GM21619 (cell line): ENCODE results near the gene FOXN4.

Experiments
- ATAC-seq: cut with Tn5 transposase; IDR thresholded peaks from one replicate; pipeline ENCODE4 v1.9.1; 2021; ENCODE audit not compliant: unreplicated experiment

FOXN4 gene

DNA sequence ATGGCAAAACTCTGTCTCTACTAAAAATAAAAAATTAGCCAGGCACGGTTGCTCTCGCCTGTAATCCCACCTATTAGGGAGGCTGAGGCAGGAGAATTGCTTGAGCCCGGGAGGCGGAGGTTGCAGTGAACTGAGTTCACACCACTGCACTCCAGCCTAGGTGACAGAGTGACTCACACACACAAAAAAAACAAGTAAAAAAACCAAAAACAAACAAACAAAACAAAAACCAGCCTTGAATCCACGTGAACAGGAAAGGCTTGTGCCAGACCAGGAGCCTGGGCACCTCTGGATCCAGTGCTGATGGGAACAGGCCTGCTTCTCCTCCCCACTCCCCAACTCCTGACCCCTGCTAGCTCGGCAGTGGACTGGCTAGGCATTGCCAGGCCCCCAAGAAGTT, 3.5 kb downstream of the FOXN4 start:
- no peak for ATAC-seq

DNA sequence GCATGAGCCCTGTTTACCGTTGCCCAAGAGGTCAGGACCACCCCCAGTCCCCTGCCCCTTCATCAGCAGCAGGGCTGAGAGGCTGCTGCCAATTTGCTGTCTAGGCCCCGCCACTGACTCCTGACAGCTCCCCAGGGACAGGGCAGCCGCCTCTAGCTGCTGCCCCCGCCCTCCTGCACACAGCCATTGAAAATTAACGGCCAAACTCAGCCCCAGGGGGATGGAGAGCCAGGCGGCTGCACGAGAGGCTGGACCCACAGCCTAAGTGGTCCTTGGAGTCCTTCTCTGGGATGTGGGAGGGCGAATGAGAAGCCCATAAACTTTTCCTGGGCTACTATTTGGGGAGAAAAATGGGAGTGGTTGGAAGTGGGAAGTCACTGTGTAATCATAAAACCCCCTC, 4.6 kb downstream of the FOXN4 start:
- no peak for ATAC-seq

DNA sequence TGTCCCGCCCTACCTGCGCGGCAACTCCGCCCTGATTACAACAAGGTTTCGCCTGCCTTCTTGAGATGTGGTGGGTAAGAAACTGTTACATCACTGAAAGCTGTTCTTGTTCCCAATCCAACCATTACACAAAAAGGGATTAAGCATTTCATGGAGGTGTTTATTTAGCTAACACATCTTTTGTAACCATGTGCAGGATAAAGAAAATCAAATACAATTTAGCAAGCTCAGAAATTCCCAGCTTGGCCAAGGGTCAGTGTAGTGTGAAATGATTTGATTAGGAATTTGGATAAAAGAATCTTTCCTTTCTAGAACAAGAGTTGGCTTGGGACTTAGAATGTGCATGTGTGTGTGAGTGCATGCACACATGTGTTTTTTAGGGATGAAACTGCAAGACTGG, 6.3 kb downstream of the FOXN4 start:
- ATAC-seq = no peak

DNA sequence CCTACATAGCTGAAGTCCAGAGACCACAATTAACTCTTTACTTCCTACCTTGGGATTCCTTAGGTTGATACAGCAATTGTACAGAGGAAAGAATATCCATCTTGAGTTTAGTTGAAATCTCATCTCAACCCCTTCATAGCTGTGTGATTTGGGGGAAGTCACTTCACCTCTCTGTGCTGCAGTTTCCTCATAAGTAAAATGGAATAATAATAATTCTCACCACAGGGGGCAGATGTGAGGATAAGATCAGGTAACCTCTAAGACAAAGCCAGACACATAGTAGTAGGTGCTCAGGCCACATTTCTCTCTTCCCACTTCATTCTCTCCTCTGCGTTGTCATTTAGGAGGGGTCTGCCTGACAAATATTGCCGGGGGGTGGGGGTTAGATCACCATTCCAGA, 6.7 kb downstream of the FOXN4 start:
- ATAC-seq = no peak

DNA sequence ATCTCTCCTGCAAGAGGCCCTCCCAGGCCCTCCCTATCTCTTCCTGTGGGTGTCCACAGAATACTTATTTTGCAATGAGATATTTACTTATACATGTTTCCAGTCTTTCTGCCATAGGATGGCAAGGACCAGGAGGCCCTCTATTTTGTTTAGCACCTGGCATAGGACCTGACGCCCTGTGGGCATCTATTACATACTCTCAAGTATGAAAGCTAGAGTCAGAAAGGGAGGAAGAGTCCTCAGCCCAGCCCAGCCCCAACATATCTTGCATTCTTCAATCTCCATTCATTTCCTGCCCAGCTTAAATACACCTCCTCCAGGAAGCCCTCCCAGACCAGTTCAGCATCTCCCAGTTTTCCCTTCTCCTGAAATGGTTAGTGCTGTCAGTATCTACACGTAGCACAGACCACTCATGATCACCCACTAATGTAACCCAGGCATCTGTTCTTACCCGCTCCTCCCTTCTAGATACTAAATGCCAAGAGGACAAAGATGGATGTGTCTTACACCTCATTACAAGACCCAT, 7.4 kb downstream of the FOXN4 start:
- no peak for ATAC-seq

DNA sequence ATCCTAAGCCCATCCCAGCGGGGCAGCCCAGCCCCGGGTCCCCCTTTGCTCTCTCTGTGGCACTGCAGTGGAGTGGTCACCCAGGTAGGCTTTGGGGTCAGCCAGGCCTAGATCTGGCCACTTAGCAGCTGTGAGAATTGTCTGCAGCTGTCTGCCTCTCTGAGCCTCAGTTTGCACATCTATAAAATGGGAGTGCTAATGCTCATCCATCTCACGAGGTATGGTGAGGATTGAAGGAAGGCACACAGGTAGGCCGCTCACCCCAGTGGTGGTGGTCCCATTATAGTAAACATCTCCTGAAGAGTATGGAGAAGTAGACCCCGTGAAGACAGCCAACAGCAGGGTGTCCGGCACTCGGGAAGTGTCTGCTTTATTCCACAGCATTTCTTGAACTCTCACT, 9.2 kb downstream of the FOXN4 start:
- no peak for ATAC-seq

DNA sequence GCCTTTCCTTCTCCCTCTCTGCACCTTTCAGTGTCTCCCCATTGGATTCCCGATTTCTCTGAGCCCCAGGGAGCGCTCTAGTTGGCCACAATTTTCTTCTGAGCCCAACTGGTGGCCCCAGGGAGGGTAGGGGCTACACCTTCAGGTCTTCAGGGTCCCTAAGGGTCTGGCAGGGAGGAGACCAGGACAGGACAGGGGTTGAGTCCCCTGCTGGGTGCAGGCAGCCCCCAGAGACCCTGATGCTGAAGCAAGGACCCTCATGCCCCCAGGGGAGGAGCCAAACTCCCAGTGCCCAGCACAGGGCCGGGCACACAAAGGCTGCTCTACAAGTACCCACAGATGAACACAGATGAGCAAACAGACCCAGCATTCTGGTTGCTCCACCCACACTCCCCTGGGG, 12.7 kb downstream of the FOXN4 start:
- ATAC-seq = no peak

DNA sequence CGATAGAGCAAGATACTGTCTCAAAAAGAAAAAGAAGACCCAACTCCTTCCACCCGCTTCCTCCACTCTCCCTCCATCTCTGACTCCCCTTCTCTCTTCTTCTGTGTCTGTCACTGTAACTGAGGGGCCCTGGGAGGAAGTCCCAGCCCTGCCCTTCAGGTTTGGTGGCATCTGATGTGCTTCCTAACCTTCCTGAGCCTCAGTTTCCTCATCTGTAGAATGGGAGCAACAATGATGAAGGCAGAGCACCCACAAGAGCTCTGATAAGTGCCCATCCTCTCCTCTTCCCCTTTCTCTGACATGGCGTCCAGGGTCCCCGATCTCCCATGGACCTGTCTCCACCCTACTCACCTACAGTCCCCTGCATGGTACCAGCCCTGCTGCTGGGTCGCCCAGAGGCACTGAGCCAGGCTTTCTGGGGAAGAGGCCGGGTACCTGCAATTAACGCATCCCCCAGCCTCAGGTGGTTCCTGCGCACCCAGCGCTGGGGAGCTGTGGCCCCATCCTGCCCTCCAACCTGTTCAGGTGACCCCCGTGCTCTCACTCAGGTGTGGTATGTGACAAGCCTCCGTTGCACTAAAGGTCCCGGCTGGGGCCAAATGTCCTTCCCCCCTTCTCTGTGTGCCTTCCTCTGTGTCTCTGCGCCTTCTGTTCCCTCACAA, 13.2 kb downstream of the FOXN4 start:
- no peak for ATAC-seq

DNA sequence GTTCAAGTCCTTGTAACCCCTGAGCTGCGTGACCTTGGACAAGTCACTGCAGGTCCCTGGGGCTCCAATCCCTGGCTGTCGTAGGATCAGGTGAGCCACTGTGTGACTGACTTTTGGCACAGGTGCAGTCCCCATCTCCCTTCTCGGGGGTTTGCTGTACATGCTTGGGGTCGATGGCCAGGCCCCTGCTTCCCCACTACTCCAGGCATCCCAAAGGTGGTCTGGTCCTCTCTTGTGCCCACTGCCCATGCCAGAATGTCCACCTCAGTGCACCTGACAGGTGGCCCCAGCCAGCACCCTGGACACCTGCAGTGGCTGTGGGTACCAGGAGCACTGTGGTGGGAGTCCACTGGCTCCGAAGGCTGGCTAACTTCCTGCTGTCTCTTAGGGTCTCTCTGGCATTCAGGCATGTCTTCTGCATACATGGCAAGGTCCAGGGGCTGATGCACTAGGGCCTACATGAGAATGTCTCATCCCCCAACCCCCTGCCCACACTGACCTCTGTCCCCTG, 14.7 kb downstream of the FOXN4 start:
- no peak for ATAC-seq

DNA sequence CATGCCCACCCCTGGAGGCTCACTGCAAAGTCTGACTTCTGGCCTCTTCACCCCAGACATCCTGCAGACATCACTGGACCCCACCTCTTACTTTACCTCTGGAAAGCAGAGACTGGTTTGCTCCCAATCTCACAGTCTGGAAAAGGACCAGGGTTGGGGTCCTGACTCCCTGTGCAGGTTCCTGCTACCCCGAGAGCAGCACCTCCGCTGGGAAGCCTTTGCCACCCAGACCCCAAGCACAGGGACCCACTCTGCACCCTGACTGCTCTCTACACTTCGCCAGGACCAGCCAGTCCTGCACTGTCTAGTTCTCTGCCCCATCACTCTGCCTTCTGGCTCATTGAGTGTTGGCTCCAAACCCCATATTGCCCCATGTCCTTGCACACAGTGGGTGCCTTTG, 16.0 kb downstream of the FOXN4 start:
- ATAC-seq = no peak

DNA sequence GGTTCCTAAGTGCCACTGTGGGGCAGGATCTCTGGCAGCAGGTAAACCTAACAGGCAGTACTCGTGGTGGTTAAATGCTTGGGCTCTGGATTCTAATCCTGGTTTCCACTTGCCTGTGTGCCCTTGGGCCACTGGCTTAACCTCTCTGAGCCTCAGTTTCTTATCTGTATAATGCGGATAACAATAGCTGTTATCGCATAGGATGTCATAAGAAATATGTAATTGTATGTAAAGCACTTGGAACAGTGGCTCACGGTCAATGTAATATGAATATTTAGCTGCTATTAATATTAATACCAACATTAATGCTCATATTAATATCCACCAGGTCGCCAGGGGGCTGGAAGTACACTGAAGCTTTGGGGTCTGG, 16.8 kb downstream of the FOXN4 start:
- no peak for ATAC-seq

DNA sequence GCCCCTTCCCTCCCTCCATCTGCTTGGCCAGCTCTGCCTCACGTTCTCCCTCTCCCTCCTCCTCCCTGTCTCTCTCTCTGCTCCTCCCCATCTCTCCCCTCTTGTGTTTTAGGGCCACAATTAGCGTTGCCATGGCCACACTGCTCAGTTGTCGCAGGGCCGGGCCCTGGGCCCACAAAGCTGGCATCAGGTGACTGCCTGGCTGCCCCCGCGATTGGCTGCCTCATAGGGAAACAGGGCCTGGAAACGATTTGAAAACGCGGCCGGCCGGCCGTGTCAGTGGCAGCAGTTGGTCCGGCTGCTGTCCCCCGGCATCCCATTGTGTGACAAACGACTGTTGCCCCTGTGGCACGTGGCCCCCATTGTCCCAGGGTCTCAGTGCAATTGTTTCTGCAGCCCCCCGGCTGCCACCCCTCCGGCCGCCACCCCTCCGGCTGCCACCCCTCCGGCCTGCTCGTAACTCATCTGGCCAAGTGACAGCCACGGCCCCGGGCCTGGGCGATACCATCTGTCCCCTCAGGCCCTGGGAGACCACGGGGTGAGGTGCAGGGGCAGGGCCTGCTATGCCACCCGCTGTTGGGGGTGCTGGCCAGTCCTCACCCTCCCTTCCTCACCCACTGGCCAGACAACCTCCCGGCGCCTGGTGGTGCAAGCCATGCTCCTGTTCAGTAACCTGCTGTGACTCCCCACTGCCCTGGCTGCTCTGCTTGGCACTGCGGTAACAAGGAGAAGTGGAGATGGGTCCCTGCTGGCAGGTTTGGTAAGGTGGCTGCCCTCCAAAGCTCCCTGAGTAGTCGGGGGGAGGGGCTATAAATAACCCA, 17.4 kb downstream of the FOXN4 start:
- ATAC-seq = no peak

DNA sequence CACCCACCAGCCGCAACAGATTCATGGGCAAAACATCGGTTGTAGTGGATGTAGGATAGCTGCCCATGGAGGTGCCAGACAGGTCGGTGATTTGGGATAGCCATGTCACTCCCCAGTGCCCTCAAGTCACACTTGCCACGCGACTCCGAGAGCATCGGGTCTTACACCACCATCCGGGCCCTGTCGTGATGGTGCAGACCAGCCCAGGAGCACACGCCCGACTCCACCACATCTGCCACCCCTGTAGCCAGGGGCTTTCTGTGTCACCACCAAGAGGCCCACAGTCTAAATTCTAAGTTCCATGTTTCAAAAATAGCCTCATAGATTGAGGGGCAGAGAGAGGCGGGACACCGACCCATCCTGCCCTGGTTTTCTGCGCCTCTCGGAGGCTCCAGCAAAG, 18.0 kb downstream of the FOXN4 start:
- ATAC-seq = no peak

DNA sequence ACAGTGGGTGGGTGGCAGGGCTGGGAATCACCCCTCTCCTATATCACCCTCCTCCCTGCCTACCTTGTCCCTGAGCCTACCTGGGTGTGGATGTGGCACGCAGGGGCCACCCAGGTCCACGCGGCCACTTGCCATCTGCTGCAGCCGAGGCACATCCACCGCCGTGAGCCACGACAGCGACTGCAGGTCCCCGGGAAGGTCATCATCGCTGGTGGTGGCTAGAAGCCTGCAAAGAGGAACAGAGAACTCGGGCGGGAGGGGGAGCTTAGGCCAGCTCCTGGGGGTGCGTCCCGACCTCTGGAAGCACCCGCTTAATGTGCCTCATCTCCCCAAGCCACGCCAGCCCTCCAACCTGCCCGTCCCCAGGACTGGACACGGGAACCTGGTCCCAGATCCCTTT, 19.0 kb downstream of the FOXN4 start:
- ATAC-seq = no peak

DNA sequence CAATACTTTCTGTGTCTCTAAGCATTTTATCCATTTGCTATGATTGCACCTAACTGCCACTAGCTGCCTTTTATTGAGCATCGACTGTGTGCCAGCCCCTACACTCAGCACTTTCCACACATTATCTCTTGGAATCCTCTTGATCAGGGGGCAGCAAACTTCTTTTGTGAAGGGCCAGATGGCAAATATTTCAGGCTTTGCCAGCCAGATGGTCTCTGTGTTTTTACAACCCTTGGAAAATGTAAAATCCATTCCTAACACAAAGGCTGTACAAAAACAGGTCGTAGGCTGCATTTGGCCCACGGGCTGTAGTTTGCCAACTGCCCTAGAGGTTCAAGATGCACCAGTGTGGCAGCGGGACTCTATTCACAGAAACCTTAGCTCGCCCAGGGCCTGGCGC, 19.5 kb downstream of the FOXN4 start:
- no peak for ATAC-seq

DNA sequence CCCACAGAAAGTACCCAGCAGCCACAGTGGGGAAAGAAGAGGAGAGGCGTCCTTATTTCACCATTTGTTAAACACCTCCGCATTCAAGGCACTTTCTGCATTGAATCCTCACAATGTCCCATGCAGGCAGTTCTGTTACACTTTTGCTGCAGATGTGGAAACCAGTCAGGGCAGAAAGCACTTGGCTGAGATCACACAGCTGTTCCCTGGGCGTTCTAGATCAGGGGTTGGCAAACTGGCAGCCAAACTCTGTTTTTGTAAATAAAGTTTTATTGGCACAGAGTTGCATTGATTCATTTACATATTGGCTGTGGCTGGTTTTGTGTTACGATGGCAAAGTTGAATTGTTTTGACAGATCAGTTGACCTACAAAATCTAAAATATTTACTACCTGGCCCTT, 20.1 kb downstream of the FOXN4 start:
- no peak for ATAC-seq

DNA sequence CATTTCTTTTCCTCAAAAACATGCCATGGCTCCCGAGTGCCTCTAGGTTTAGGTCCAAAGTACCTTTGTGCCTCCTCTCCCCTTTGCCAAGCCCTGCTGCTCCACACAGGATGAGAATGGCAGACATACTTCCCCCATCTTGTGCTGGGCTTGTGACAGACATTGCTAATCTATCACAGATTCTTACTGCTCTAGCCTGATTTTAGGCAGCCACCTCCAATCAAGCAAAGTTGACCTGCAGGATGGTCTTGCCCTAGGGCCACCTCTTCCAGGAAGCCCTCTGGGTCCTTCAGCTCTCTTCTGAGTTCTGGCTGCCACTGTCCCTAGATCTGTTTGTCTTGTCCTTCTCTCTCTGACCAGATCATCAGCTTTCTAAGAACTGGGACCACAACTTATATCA, 20.5 kb downstream of the FOXN4 start:
- no peak for ATAC-seq

DNA sequence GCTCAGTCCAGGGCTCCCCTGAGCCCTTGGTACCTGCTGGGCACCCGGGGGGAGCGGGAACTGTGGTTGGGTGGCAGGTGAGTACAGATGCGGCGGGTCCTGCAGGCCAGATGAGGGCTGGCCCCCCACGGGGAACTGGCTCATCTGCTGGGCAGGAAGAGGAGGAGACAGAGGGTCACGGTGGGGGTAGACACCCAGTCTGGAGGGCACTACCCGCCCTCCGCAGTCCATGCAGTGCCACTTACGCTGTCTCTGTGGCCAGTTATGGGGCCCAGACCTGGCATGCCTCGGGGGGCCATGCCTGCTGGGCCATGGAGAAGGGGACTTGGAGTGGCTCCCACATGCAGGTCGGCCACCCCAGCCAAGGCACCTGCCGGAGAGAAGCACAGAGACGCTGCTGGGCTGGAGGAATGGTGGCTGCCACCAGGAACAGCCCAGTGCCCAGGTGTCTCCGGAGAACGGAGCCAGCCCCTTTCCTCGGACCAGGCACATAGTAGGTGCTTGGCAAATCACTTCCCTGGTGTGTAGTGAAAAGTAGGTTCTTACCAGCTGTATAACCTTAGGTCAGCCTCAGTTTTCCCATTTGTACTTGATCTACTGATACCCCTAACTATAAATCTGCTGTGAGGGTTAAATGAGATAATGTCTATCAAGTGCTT, 21.1 kb downstream of the FOXN4 start:
- no peak for ATAC-seq

DNA sequence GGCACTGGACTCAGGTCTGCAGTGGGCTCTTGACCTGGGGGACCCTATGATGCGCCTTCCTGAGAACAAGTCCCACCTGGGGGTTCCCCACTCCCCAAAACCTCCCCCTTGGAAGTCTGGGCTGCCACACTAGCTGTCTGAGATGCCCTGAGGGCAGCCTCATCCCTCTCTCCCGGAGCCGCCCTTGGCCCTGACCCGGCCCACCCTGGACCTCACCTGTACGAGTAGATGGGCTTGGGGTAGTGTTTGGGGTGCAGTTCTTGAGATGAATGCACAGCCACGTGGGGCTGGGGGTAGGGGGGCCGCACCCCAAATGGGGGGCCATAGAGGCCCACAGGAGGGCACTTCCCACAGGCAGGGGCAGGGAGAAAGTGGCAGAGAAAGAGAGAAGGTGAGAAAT, 21.9 kb downstream of the FOXN4 start:
- no peak for ATAC-seq

DNA sequence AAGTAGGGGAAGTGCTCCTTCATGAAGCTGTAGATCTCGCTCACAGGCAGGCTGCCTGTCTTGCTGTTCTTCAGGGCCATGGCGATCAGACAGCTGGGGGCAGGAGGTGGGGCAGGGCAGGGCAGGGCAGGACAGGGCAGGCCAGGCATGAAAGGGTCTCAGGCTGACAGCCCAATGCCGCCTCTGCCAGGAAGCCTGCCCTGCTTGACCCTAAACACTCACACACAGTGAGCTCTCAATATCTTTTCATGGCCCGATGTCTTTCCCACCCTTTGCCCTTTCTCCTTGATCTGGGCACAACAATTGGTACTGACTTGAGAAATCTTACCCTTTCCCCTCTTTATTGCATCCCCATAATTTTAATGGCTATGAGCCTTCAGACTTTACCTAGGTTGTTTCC, 22.4 kb downstream of the FOXN4 start:
- no peak for ATAC-seq

DNA sequence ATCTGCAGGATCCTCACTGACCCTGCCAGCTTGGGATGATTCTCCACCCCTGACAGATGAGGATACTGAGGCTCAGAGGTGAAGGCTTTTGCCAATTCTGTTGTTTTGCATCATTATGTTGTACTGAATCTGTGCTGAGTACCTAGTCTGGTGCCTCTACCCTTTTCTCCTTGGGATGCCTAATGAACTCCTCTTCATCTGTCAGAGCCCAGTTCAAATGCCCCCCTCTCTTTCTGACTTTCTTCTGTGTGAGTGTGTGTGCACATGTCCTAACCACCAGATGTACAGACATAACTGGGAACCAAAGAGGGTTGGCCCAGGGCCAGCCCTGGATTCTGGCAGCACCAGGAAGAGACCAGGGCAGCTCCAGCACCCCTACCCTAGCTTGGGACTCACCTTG, 22.8 kb downstream of the FOXN4 start:
- no peak for ATAC-seq

DNA sequence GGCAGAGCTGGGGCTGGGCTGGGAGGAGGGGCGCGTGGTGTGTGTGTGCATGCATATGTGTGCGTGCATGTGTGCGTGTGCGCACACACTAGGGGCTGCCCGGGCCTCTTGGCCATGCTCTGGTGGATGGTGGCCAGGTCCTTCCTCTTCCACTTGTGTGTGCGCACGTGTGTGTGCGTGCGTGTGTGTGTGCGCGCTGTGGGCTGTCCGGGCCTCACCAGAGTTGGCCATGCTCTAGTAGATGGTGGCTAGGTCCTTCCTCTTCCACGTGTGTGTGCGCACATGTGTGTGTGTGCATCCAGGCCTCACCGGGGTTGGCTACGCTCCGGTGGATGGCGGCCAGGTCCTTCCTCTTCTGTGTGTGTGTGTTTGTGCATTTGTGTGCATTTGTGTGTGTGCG, 24.7 kb downstream of the FOXN4 start:
- no peak for ATAC-seq
